Activated naive CD4-positive, alpha-beta T cell (primary cell): ENCODE measurements around the gene ARHGEF10L.

ENCODE experiments used
- DNase-seq, 4 experiments: peaks; one replicate each; lab custom pipeline; 2025; lab: John Stamatoyannopoulos, UW

The ARHGEF10L gene

DNA sequence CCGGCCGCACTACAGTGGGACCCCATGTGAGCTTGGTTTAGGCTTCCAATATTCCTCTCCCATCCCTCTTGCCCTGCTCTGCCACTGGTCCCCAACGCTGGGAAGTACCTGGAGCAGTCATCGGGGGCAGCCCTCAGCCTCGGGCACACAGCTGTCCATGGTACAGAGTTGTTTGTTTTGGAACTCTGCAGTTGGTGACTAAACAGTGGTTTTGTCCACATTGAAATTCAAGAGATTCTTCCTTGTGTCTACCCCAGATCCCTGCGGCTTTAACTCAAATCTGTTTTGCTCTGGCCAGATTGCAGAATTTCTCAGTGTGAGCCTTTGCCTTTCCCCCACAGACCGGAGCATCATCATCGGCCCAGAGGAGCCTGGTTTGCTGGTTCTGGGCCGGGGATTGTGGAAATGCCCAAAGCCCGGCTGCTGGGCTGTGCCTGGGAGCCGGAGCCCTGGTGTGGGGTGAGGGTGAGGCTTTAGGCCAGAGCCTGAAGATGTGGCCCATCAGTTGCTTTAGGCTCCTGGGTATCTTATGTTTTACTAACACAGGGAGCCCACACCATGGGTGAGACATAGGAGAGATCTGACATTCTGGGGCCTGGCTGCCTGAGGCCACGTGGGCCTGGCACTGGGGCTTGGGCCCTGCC lies 93.2 kb downstream of the ARHGEF10L start:
- no peak for DNase-seq

DNA sequence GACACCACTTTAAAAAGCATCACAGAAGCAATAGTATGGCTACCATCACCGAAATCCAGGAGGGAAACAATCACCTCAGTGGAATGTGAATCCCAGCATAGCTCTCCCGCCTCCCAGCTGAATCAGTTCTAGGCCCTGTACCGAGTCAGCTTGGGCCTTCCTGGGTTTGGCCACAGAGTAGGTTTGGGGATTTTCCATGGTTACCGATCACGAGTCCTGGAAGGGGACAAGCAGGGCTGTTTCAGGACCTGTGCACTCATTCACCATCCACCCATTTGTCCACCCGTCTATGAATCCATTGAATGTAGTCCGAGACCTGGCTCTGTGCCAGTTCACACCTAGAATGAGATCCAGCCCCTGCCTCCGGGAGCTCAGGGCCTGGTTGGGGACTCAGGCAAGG lies 94.2 kb downstream of the ARHGEF10L start:
- DNase-seq = no peak

DNA sequence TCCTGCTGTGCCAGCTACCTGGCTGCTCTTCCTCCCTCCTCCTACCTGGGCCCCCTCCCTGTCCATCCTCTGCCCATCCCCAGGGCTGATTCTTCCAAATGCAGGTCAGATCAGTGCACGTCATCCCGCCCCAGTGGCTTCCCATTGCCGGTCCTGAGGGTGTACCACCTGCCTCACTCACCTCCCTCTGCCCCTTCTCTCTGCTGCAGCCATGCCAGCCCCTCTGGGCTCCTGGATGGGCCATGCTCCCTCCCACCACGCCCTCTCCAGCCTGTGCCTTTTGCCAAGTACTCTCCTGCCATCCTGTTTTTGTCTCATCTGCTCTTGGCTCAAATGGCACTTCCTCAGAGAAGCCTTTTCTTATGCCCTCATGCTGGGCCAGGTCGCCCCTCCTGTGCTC lies 95.8 kb downstream of the ARHGEF10L start:
- DNase-seq = no peak

DNA sequence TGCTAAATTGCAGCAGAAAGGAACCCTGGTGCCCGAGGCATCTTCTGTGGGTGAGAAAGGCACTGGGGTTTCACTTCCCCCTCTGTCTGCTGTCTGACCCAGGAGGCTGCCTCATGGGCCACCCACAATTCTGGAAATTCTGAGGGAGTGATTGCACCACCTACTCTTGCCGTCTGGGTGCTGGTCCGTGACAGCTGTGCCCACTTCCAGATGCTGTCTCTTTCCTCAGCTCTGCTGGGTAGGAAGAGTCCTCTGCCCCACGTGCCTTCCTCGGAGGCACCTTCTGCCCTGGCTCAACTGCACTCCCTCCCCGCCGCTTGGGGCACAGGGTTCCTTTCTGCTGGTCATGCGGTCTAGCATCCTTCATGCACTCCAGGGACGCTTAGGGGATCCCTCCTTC lies 96.3 kb downstream of the ARHGEF10L start:
- DNase-seq = no peak

DNA sequence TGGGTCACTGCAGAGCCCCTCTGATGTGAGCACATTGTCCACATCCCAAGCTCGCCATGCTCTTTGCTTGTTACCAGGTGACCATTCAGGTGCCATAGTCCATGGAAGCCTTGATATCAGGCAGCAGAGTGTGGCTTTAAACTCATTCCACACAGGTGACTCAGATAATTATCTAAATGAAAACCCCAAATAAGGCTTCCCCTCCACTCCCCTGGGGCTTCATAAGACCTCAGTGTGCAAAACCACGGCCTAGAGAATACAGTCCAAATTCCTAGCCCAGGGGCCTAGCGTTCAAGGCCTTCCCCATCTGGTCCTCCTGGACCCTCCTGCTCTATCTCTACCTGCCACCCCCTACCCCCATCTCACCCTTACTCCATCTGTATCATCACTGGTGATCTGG lies 97.1 kb downstream of the ARHGEF10L start:
- DNase-seq = no peak

DNA sequence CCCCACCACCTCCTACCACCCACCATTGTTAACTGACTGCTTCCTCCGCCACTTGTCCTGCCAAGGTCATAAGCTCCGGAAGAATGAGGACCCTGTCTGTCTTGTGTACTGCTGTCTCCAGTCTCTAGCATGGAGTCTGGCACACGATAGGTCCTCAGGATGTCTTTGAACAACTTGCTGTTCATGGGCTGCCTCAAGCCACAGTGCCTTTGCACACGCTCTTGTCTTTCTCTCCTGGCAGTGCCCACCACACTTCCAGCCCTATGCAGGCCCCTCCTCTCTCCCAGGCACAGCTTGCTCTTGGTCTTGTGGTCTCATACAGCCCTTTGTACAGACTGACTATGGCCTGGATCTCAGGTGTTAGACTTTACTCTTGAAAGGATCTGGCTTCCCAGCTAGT lies 97.6 kb downstream of the ARHGEF10L start:
- DNase-seq = no peak

DNA sequence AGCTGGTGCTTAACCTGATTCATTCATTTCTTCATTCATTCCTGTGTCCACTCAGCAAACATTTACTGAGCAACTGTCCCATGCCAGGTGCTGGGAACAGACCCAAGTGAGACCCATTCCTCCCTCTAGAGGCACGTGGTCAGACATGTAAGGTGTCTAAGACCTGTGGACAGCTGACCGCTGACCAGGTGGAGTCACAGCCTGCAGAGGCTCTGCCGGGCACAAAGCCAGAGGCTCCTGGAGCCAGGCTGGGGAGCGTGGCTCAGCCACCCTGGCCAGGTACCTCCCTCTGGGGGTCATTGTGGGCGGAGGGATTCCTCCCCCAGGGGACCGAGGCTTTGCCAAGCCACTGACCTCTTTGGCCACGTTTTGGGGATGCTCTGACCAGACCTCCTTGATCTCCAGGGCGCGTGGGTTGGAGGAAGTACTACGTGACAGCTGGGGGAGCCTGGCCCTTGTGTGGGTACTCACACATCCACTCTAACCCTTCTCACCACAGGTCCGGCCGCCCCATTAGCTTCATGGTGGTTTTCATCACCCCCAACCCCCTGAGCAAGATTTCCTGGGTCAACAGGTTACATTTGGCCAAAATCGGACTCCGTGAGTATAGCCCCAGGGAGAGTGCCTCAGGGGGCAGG lies 100.3 kb downstream of the ARHGEF10L start:
- DNase-seq = no peak

DNA sequence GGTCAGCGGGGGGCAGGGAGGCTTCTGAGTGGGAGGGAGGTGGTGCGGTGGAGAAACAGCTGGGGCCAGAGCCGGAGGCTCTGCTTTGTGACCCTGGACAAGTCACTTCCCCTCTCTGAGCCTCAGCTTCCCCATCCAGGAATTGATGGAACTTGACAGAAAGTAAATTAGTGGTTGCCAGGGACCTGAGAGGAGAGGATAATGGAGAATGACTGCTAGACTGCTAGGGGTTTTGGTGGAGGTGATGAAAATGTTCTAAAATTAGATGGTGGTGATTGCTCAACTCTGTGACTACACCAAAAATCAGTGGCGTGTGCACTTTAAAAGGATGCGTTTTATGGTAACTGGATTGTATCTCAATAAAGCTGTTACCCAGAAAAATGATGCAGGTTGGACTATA lies 100.9 kb downstream of the ARHGEF10L start:
- DNase-seq = no peak

DNA sequence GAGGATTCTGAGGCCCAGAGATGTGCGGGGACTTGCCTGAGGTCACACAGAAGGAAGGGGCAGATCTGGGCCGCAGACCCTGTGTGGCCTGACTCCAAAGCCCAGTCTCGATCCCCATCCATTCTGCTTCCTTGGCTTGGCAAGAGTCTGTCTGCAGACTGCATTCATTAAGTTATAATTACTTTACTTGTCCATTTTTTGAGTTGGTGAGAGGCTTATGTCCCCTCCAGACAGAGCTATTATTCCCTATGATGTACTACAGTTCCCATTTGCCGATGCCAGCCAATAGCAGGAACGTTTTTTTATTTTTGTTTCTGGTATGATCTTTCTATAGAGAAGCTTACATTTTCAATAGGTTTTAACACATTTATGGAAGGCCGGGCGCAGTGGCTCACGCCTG lies 101.5 kb downstream of the ARHGEF10L start:
- DNase-seq = no peak

DNA sequence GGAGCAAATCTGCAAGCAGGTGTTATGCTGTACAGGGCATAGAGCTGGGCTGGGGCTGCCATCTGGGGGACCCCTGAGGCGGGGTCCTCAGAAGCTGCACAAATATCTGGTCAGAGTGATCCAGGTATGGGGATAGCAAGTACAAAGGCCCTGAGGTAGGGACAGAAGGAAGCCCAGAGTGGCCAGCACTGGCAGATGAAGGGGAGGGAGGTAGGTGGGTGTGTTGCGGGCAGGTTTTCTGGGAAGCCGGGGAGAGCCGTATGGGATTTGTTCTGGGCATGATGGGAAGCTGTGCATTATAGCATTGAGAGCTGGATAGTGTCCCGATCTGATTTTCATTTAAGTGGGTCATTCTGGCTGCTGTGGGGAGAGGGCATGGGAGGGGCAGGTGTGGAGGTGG lies 102.7 kb downstream of the ARHGEF10L start:
- DNase-seq = no peak

DNA sequence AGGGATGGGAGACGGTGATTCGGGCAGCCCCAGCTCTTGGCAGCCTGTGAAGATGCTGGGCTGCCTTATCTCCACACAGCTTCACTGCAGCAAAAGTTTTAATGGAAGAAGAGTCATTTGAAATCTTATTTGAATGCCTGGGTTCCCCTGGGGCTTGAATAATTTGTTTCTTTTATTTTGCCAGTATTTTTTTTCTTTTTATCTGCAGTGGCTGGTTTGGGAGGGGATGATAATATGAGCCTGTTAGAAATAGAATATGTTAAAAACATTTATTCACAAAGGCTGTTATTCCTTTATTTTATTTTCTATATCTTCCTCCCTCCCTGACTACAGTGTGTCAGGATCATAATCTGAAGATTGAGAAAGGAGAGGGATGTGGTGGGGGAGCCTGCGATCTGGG lies 103.4 kb downstream of the ARHGEF10L start:
- no peak for DNase-seq

DNA sequence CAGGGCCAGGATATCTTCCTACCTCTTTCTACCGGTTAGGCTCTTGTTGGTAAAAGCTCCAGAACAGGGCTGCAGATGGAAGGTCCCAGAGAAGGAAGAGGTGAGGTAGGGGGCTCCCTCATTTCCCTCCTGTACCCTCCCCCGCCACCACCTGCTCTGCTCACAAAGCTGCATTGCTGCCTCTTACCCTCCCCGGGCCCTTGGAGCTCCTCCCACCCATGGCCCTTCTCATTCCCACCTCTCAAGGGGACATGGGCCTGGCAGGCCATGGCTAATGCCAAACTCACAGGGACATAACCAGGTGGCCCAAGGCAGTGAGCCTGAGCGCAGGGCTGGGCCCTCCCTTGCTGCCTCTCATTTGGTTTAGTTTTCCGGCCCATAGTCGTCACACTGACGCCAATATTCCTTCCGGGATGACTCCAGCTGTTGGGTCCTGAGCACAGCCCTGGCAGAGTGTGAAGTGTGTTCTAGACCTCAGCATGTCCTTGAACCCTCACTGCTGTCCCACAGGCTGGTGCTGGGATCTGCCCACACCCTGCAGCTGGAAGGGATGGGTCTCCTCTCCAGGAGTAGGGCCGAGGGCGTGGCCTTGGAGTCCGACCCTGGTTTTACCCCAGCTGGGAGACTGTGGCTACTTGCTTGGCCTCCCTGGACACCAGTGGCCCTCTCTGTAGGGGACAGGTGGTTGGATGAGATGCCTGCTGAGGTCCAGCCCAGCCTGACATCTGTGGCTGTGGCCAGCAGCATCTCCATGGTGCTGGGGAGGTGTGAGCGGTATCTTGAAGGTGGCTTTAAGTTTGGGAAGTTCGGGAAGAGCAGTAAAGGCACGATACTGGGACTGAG lies 104.6 kb downstream of the ARHGEF10L start:
- no peak for DNase-seq

DNA sequence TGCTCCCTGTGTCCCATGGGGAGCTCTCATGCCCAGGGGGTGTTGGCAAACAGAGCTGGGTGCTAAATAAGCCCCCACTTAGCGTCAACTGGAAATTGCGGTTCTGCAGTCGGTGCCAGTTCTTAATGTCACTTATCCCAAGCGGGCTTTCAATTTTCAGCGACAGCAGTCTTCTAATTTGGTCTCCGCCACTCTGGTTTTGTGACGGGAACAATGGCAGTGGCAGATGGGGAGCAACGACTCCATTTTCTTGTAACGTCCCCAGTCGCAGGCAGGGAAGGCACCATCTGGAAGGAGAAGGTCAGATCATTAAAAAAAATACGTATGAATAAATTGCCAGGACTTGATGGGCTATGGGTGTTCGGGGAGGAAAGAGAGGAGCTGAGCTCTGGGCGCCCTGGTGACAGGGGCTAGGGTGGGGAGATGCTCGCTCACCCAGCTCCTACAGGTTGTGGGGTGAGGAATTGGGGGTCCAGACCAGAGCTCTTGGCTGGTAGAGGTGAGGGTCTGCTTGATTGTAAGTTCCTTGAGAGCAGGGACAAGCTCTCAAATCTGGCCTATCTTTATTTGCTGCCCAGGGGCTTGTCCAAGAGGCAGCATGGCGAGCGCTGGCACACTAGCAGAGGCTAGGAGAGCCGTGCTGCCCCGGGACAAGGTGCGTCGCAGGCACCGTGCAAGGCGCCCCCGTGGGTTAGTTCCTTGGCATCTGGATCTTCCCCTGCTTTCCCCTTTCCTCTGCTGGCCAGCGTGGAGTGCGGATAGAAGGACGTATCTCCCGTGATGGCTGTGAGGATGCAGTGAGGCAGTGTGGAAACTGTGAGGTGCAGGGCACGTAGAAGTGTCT lies 105.8 kb downstream of the ARHGEF10L start:
- no peak for DNase-seq

DNA sequence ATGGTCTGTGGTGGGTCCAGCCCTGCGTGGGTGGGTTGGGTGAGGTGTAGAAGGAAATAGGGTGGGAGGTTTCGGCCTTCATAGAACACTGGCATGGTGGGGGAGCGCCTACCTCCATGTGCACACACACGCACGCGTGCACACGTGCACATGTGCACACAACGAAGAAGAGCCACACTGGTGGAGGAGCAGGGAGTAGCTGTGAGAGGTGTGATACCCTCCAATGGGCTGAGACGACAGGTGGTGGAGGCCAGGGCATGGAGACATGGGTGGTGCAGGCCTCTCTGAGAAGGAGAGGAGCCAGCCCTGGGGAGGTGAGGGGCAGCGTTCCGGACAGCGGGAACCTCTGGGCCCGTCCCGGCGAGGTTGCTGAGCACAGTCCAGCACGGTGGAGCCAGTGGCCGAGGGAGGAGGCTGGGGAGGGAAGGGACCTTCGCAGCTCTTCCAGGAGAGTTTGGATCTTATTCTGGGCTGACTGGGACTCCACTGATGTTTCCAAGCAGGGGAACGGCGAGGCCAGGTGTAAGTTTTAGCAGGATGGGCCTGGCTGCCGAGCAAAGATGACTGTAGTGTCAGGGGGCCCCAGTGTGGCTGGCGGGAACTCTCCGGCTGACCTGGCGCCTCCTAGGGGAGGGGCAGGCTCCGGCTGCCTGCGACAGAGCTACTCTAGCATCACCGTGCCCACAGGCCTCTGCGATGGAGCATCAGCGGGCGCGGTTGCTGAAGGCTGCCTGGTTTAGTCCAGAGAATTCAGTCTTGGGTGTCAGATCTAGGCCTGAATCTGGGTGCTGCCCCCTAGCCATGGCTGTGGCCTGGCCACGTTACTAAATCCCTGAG lies 107.2 kb downstream of the ARHGEF10L start:
- DNase-seq = no peak

DNA sequence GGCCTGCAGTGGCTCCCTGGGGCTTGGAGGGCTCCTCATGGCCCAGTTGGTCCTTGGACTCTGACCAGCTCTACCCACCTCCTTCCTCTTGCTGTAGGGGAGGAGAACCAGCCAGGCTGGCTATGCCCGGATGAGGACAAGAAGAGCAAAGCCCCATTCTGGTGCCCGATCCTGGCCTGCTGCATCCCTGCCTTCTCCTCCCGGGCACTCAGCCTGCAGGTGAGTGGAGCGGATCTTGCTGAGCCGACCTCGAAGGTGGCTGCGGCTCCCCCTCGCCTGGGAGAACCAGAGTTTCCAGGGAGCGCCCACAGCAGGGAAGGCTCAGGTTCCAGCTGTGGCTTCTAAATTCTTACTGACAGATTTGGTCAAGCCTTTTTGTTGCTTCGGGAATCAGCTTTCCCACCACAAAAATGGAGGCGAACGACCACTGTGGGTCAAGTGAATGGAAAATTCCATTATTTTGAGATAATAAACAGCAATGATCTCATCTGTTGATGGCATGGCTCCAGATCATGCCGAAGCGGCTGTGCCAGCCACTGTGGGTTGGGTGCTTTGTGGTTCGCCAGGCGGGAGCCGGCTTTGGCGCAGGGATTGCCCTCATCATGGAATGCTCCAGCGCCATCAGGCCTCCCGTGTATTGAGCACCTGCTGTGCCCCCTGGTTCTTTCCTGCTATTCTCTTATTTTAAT lies 109.1 kb downstream of the ARHGEF10L start:
- DNase-seq = no peak

DNA sequence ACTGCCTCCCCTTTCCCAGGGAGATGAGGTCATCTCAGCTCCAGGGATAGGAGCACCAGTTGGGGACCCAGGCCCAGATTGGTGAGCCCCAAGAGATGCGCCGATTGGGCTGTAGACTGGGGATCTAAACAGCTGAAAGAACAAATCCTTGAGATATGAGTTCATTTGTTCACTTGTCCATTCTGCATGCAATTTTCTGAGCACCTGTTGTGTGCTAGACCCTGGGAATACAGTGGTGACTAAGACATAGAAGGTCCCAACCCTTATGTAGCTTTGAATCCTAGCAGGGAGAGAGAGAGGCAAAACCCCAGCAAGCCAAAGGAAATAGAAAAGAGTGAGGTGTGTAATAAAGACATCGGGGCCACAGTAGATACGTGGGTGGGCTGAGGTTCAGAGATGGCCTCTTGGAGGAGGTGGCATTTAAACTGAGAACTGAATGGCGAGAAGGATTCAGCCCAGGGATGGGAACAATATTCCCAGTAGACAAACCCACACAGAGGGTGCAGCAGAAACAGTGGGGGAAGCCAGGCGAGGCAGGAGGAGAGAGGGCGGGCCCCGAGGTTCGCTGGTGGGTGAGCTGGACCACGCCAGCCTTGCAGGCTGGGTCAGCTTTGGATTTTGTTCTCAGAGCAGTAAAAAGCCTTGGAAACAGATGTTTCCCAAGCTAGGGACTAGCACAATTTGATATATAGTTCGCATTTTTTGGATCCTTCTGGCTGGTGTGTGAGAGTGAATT lies 110.0 kb downstream of the ARHGEF10L start:
- no peak for DNase-seq

DNA sequence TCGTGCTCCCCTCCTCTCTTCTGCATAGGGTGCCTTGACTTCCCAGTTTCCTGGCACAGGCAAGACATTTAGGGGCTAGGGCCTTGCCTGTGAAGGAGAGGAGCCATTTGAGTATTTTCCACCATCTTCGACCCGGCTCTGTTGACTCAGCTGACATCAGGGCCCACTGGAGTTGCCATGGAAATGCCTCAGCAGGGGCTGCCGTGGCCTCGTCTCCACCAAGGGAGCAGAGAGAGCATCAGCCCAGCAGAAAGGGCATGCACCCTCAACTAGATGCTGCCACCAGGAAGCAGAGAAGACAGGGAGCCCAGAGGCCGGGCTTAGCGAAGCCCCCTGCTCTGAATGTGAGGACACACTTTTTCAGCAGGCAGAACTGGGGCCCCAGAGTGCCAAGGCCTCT lies 113.8 kb downstream of the ARHGEF10L start:
- no peak for DNase-seq

DNA sequence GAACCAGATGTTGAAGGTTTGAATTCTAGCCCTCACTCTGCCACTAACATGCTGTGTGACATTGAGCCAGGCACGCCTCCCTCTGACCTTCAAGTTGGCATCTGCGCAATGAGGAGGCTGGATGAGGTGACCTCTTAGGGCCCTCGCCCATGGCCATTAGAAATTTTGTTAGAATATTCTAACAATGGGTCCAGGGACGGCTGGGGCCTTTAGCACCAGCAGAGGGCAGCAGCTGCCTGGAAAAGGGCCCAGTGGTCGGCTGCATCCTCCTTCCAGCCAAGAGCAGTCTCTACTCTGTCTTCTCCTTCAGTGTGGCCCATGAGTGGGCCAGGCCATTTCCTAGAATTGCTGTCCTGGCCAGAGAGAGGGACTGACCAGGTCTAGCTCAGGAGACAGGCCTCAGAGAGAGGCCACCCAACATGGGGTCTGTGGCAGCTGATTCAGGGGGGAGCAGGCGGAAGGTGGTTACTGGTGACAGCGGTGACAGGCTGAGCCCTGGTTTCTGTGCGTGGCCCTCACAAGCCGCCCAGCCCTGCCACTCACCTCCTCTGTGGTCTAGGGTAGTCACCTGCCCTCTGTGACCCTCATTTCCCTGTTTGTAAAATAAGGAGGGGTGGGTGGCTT lies 114.3 kb downstream of the ARHGEF10L start:
- DNase-seq = peak in 1 of 4 experiments; percentile 10

DNA sequence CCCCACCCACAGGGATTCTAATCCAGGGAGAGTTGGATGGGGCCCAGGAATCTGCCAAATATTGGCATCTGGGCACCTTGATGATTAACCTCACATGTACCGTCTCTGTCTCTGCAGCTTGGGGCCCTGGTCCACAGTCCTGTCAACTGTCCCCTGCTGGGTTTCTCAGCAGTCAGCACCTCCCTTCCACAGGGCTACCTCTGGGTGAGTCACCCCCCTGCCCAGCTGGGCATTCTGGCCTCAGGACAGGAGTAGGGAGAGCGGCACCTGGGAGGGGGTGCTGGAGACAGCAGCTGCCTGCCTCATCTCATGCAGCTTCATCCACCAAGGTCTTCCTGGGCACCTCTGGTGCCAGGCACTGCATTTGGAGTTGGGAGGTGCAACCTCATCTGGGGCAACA lies 115.0 kb downstream of the ARHGEF10L start:
- DNase-seq = no peak

DNA sequence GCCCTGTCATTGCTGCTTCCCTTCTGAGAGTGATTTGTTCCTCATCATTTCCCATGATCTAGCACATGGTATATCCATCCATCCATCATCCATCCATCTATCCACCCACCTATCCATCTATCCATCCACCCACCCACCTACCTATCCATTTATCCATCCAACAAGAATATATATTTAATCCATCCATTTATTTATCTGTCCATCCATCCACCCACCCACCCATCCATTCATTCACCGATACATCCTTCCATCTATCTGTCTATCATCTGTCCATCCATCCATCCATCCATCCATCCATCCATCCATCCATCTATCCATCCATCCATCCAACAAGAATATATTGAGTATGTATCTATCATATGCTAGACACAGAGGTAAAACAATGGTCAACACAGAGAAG lies 115.7 kb downstream of the ARHGEF10L start:
- no peak for DNase-seq
